HG03039 (cell line): Measurements from ENCODE around the gene MAPK8.
"Not testable (repeated sequence)": the region's sequence is repeated elsewhere in the genome, so short reads cannot be mapped to it uniquely, and the experiment has no call there.

Experiments
- ATAC-seq: cut with Tn5 transposase; IDR thresholded peaks from one replicate; pipeline ENCODE4 v1.9.1; 2021; ENCODE audit warnings: mild to moderate bottlenecking, moderate library complexity; ENCODE audit not compliant: unreplicated experiment

The MAPK8 gene

GRCh38 chr10:48306265-48306869 lies at the start of gene MAPK8:
Gene MAPK8 (plus strand): TSS chr10:48306677. CDS start chr10:48401661, 94,984 bp downstream.
- peak; percentile 82 for ATAC-seq

- ATAC-seq = no peak
Observed at GRCh38 chr10:48257407-48257961, 49.0 kb upstream of the MAPK8 start.

- no peak for ATAC-seq
Observed at GRCh38 chr10:48258105-48258504, 48.4 kb upstream of the MAPK8 start.

GRCh38 chr10:48266528-48266927 lies 39.9 kb upstream of the MAPK8 start:
- ATAC-seq = peak; percentile 65

GRCh38 chr10:48271047-48271730 lies 35.3 kb upstream of the MAPK8 start:
- no peak for ATAC-seq

DNA sequence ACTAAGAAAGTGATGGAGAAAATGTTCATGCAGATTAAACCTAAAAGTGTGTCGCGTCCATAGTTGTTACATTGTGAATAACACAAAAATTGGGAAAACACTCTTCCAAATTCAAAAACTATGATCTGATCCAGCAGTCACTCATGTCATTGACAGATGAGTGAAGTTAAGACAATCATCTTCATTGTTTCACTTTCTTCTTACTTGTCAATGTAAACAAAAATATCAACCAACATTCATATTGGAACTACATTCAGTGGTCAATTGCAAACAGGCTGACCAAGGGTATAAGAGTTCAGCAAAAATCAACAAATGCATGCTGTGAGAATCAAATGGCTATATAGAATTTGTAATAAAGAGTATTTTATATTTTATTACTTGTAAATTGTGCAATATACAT lies 33.8 kb upstream of the MAPK8 start:
- no peak for ATAC-seq

GRCh38 chr10:48273741-48274140 lies 32.7 kb upstream of the MAPK8 start:
- ATAC-seq = no peak

GRCh38 chr10:48274636-48275035 lies 31.8 kb upstream of the MAPK8 start, which contains the start of gene FRMPD2:
Gene FRMPD2 (minus strand): TSS chr10:48274696. CDS start chr10:48274567, 129 bp downstream.
- no peak for ATAC-seq

- no peak for ATAC-seq
Observed at GRCh38 chr10:48277093-48277492, 29.4 kb upstream of the MAPK8 start.

DNA sequence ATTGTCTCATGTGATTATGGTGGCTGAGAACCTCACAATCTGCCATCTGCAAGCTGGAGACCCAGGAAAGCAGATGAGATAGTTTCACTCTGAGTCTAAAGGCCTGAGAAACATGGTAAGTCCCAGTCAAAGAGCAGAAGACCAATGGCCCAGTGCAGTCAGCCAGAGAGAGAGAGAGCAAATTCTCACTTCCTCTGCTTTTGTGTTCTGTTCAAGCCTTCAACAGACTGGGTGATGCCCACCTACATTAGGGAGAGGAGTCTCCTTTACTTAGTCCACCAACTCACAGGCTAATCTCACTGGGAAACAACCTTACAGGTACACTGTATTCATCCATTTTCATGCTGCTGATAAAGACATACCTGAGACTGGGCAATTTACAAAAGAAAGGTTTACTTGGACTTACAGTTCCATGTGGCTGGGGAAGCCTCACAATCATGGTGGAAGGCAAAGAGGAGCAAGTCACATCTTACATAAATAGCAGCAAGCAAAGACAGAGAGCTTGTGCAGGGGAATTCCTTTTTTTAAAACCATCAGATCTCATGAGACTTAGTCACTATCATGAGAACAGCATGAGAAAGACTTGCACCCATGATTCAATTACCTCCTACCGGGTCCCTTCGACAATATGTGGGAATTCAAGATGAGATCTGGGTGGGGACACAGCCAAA lies 27.3 kb upstream of the MAPK8 start:
- ATAC-seq = peak; percentile 87

- ATAC-seq = not testable (repeated sequence)
Observed at GRCh38 chr10:48281697-48282096, 24.8 kb upstream of the MAPK8 start.

GRCh38 chr10:48282829-48283228 lies 23.6 kb upstream of the MAPK8 start:
- peak; percentile 60 for ATAC-seq

GRCh38 chr10:48284002-48284546 lies 22.4 kb upstream of the MAPK8 start:
- ATAC-seq = no peak

GRCh38 chr10:48284811-48285210 lies 21.7 kb upstream of the MAPK8 start:
- no peak for ATAC-seq

GRCh38 chr10:48285710-48286109 lies 20.8 kb upstream of the MAPK8 start:
- no peak for ATAC-seq

- no peak for ATAC-seq
Observed at GRCh38 chr10:48286356-48286755, 20.1 kb upstream of the MAPK8 start.

DNA sequence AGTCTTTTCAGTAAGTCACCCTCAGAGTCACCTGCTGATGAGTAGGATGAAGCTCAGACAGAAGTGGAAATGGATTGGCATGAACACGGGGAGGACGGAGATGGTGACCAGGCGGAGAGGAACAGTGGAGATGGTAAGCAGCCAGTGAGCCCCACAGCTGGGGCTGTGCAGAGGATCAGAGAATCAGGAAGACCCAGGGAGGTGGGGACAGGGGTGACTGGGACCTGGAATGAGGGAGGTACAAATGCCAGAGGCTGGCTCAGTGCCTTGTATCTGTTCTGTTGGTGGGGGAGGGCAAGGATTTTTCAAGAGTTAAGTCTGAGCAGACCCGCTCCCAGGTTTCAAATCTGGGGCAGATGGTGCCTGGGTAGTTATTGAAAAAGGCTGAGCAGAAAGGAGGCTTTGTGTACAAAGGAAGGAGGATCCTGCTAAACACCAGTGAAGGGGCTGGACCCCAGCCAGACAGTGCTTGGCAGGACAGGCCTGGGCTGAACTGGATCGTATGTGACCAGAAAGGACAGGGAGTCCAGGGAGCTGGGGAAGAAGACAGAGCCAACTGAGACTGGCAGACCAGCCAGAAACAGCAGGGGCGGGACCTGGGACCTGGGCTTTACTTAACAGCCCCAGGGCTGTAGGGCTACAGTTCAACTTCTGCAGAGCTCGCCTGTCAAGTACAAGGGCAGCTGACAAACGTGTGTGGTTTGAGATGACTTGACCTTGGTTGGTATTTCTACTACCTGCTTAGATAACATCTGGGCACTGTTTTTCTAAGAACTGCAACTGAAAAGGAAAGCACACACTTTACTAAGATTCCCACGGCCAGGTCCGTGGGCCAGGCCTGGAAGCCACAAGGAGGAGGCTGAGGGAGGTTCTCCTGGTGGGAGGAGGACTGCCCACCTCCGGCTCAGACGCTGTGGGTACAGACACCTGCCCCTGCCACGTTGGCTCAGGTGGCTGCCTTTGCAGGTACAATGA lies 18.8 kb upstream of the MAPK8 start:
- ATAC-seq = no peak

- ATAC-seq = no peak
Observed at GRCh38 chr10:48288661-48289060, 17.8 kb upstream of the MAPK8 start.

DNA sequence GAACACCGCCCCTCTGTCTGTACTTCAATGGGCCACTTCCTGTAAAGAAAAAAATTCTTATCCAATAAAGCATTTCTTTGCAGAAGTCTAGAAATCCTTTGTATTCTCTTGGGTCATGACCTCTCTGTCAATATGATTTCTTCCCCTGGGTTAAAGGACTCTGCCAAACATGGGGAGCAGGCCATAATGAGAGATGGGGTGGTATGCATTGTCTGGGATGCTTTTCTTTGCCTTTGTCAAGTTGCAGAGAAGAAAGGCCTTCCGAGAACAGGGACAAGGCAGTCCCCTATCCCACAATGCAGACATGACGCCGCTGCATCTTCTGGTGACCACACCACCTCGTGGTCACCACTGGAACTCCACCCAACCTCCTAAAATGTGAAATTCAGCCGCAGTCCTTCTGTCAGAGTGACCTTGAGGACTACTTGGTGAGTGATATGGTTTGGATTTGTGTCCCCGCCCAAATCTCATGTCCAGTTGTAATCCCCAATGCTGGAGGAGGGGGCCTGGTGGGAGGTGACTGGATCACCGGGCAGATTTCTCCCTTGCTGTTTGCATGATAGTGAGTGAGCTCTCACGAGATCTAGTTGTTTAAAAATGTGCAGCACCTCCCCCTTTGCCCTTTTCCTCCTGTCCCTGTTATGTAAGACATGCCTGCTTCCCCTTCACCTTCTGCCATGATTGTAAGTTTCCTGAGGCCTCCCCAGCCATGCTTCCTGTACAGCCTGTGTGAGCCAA lies 16.8 kb upstream of the MAPK8 start:
- ATAC-seq = no peak

GRCh38 chr10:48290286-48290685 lies 16.2 kb upstream of the MAPK8 start:
- ATAC-seq = no peak
